NCI-H2029 (cell line): ENCODE results near the gene CTU2.
A peak's percentile ranks its signal among the peaks of the same experiment; 100 is the strongest.

Experiments
- DNase-seq: peaks from one replicate; lab custom pipeline; 2025; lab: John Stamatoyannopoulos, UW

Gene CTU2

GRCh38 chr16:88714420-88715302, 8.4 kb downstream of the CTU2 start:
- no peak for DNase-seq

GRCh38 chr16:88715312-88716190, 9.2 kb downstream of the CTU2 start:
- no peak for DNase-seq

- no peak for DNase-seq
Measured at GRCh38 chr16:88716201-88716600, 9.9 kb downstream of the CTU2 start.

DNA sequence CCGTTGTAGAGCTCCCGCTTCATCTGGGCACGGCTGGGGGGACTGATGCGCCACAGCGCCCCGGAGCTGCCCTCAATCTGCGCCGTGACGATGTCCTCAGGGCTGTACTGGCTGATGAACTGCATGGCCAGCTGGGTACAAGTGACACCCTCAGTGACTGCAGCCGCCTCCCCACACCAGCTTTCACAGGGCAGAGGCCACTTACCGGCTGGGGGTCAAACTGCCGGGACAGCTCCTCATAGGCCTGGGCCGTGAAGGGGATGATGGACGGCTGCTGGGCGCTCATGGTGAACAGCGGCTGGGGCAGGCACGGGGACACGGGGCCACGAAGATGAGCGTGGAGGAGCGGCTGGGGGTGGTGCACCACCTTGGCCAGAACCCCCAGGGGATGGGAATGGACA, 10.3 kb downstream of the CTU2 start:
- DNase-seq: no peak

DNA sequence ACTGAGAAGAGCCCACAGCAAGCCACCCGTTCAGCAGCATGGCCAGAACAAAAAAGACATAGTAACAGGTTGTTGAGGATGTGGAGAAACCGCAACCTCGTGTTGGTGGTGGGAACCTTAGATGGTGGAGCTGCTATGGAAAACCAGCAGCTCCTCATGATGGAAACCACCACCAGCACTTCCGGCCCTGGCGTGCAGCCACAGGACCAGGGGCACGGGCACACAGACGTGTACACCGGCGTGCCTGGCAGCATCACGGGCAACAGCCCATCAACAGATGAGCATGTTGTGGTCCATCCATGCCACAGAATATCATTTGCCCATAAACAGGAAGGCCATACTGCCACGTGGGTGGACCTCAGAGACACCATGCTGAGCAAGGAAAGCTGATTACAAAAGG, 11.9 kb downstream of the CTU2 start:
- no peak for DNase-seq

GRCh38 chr16:88719267-88719932, 13.1 kb downstream of the CTU2 start:
- DNase-seq: no peak

DNA sequence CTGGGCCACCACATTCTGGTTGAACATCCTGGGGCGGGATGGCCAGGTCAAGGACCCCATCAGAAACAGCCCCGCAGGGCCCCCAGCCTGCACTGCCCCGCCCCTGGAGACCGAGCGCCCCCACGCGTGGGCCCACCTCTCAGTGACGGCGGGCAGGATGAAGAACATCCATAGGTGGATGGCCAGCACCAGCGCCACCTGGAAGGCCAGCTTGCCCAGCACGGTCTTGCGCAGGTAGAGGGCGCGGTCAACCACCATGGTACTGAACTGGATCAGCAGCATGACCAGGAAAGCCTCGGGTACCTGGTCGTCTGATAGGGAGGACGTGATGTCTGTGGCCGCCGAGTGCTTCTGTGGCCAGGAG, 13.6 kb downstream of the CTU2 start:
- no peak for DNase-seq

DNA sequence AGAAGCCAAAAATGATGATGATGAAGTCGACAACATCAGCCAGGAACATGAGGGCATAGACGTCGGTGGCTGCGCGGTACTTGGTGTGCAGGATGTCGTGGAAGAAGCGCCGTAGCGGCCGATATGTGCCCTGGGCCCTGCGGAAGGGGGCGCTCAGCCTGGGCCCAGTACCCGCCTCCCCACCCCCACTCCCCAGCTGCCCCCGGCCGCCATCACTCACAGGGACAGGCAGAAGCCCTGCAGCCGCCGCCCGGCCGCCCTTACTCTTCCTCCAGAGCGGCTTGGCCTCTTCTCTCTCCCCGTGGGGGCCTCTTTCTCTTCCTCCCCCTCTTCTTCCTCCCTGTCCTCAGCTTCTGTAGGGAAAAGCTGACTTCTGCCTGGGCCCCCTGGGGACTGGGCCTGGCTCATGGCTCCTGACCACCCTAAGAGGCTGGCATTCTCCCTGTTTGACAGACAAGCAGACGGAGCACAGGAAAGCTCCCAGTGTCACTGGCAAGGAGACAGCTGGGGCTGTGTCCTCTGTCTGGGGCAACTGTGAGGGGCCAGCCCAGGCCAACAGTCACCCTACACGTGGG, 14.2 kb downstream of the CTU2 start:
- DNase-seq: no peak

GRCh38 chr16:88721236-88721635, 14.9 kb downstream of the CTU2 start:
- DNase-seq: no peak

DNA sequence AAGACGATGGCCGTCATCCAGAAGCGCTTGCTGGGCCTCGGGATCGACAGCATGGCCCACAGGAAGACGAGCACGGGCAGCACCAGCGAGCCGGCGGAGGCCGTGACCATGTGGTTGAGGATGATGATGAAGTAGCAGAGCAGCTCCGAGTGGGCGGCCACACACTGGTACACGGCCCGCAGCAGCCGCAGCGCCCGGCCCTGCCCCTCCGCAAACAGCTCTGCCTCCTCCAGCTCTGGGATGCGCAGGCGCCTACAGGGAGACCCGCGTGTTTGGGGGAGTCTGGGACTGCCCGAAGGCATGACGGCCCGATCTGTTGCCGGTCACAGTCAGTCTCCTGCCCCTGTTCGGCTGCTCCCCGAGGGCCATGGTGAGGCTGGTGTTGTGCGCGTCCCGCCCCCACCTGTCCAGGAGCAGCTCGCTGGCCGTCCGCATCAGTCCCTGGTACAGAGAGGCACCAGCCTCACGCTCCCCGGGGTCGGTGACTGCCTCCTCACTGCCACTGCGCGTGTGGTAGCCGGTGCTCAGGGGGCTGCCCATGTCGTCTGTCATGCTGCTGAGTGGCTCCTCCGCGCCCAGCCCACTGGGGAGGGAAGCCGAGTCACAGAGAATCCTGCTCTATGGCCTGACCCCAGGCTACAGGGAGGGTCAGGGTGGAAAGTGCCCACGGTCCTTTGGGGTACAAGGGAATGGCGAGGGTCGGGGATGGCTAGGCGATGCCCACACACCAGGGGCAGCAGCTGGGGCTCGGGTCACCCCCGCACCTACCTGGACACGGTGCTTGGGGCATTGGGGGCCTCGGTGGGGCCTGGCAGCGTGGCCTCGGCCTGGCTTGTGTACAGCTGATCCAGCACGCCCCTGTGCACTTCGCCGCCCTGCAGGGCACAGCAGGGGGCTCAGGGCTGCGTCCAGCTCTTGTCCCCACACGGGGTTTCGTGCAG, 15.8 kb downstream of the CTU2 start:
- no peak for DNase-seq

GRCh38 chr16:88722784-88723506, 16.6 kb downstream of the CTU2 start:
- DNase-seq: no peak

- DNase-seq: no peak
Measured at GRCh38 chr16:88723507-88723887, 17.2 kb downstream of the CTU2 start.

GRCh38 chr16:88723911-88724310, 17.6 kb downstream of the CTU2 start:
- no peak for DNase-seq

- no peak for DNase-seq
Measured at GRCh38 chr16:88724855-88725555, 18.7 kb downstream of the CTU2 start.

GRCh38 chr16:88725609-88726407, 19.5 kb downstream of the CTU2 start:
- no peak for DNase-seq

DNA sequence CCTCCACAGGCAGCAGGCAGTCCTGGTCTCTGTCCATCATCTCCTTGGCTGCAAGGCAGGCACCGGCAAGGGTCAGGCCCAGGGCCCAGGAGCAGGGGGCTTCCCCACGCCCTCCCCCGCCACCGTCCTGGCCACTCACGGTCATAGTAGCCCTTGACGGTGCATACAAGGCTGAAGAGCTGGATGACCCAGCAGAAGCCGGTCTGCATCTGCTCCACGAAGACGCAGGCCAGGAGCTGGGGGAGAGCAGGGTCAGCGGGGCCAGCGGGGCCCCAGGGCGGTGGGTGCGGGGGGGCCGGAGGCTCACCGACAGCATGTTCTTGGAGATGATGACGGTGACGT, 20.1 kb downstream of the CTU2 start:
- DNase-seq: no peak

GRCh38 chr16:88726981-88727380, 20.7 kb downstream of the CTU2 start:
- DNase-seq: no peak

GRCh38 chr16:88727871-88728270, 21.6 kb downstream of the CTU2 start:
- peak; percentile 15 for DNase-seq
